ENCODE measurements around the gene ELL2. TPM values are rescaled to one million over a fixed set of nuclear protein-coding genes. Genes with fewer than 3 reads are reported as not detected.
"Not testable (repeated sequence)": the region's sequence is repeated elsewhere in the genome, so short reads cannot be mapped to it uniquely, and the experiment has no call there.

ELL2 gene
- total RNA-seq, 1 donor from 2014 or later: 26.7 TPM

DNA sequence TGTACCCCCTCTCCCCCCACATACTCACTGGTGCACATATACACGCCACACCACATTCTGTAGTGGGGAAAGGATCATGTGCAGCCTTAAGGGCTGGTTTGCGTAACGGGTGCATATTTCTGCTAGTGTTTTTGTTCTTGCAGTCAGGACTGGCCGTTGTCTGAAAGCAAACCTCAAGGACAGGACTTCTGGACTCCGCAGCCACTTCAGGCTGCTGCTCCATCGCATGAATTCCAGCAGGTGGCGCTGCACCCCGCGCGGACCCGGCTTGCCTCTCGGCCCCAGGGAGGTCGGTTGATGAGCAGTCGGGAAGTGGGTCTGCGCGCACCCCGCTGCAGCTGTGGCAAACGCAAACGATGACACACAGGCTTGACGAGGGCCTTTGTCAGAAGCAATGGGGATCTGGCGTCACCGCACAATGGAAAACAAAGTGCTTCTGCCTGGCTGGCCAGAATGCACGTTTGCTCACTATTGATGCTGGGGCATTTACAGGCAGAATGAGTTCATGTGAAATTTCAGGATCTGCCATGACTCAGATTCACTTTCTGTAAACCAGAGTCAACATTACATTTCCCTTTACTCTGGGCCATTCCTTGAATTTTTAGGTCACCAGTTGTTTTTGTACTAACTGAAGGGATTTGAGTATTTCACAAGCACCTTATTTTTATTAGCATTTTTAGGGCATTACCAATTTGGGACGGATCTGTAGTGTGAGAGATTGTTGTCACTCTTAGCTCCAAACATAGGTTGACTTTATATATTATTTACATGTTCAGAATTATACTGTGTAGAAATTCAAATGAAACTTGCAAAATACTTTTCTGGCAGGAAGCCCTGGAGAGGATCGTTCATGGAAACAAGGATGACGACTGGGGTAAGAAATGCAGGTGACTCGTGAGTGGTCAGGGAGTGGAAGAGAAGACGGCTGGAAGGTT is 102.7 kb downstream of the ELL2 start:
- ATAC-seq (peak; percentile 74), DNase-seq (ENCODE audit: missing footprints) (peak; percentile 96)
- intact Hi-C loops (cut with DNase I): loop anchor here (1.0 to 5.0 kb wide), 5 partner anchors 38 to 528 kb away; no protein-coding TSS in a partner anchor

- ATAC-seq: peak; percentile 20
- intact Hi-C loops (cut with DNase I): loop anchor here (1.0 to 5.0 kb wide), 5 partner anchors 39 to 529 kb away; no protein-coding TSS in a partner anchor
- DNase-seq (ENCODE audit: missing footprints): no peak
Measured at GRCh38 chr5:95858023-95858461, 103.6 kb downstream of the ELL2 start.

DNA sequence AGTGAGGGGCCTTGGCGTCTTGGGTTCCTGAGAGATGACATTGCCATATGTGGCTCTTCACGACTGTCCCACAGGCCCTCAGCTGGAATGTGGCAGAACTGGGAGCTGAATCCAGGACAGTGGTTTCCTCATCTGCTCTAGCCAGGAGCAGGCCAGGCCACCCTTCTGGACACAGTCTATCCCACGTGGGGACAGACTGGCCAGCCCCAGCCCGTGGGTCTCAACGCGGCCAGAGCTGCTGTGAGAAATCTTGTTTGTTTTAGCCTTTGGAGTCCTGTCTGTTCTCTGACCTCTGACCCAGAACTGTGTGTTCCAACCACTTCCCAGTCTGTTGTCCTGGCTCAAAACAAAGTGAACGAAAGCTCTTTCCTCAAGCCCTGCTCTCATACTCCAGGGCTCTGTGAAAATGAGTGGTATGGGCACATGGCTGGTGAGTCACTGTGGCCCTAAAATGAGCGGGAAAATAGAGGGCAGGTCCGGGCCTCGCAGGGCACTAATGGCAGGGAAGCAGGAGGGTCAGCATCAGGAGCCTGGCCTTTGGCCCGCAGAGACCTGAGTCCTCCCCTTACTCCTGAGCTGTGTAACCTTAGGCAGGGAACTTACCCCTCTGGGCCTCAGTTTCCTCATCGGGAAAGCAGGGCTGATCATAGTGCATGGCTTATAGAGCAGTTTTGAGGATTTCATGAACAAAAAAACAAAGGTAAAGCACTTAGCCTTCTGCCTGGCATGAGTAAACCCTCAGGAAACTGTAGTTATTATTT is 104.3 kb downstream of the ELL2 start:
- intact Hi-C loops (cut with DNase I): loop anchor here (5.0 kb wide), 3 partner anchors 40 to 530 kb away; no protein-coding TSS in a partner anchor
- ATAC-seq: peak; percentile 84
- peak; percentile 91 for DNase-seq (ENCODE audit: missing footprints)

GRCh38 chr5:95856501-95856981 is 105.1 kb downstream of the ELL2 start:
- intact Hi-C loops (cut with DNase I): loop anchor here (5.0 kb wide), 3 partner anchors 41 to 531 kb away; no protein-coding TSS in a partner anchor
- DNase-seq (ENCODE audit: missing footprints): no peak
- peak; percentile 55 for ATAC-seq

DNA sequence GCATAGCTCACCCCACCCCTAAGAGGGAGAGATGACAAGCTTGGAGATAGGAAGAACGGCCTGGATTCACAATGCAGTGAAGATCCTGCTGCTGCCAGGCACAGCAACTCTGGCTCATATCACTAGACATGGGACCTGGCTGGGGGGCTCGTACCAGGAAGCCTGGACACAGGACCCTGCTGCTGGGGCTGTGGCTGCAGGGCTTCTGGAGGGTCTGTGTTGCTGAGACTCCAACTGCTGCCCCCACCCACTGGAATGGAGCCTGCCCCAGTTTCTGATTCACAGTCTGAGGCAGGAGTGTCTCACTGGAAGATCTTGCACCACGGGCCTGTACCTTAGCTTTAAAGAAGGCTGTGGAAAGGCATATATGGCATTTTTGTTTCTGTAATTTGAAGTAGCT is 108.2 kb downstream of the ELL2 start:
- ATAC-seq: no peak
- intact Hi-C loops (cut with DNase I): no loop called here
- DNase-seq (ENCODE audit: missing footprints): no peak

DNA sequence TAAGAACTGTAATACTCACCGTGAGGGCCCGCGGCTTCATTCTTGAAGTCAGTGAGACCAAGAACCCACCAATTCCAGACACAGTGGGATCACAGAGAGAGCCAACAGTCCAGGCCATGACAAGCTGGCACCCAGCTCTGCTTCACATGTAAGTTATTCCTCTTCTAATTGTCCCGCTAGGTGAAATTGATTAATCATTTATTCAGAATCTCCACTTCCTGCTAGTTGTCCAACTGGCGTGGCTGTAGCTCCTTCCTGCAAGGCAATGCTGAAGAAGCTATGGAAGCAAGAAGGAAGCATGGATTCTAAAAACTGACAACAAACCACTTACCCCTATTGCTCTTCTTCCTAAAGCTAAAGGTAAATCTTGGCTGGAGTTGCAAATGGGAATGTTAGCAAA is 109.1 kb downstream of the ELL2 start:
- intact Hi-C loops (cut with DNase I): no loop called here
- no peak for DNase-seq (ENCODE audit: missing footprints)
- no peak for ATAC-seq

- intact Hi-C loops (cut with DNase I); ATAC-seq; DNase-seq (ENCODE audit: missing footprints): not testable (repeated sequence)
Measured at GRCh38 chr5:95851141-95851540, 110.5 kb downstream of the ELL2 start.

DNA sequence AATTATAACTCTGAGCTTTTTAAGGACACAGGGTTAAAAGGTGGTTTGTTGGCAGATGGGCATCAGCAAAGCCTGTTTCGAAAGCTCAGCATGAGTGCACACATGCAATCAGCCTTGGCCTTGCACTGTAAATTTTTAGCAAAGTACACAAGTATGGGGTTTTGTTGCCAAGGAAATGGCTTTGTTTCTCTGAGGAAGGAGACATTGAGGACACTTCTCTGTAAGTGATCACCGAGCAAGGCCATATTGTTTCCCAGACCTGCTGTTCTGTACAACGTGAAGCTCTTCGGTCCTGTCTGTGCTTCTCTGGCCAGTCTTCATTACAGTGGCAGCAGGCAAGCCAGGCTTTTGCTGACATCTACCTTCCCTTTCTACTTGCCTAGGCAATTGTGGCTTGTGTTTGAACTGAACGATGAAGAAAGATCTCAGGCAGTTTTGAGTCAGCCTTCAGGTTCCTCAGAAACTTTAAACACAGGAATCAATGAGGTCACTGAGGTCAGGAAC is 111.2 kb downstream of the ELL2 start:
- ATAC-seq (no peak), DNase-seq (ENCODE audit: missing footprints) (no peak)
- intact Hi-C loops (cut with DNase I): no loop called here

DNA sequence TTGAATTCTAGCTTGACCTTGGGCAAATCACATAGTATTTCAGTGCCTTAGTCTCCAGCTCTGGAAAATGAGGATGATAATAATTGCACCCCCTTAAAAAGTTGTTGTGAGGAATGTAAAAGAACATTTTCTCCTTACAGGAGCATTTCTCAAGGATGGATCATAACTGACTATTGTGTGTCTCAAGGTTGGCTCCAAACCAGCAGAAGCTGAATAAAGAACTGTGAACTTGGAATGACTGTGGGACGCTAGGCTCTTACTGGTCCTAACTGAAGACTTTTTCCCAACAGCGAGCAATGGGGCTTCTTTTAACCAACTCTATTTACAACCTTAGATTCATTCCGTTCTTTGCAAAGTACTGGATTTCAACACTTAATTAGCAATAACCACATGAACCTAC is 113.0 kb downstream of the ELL2 start:
- DNase-seq (ENCODE audit: missing footprints) (no peak), ATAC-seq (no peak)
- intact Hi-C loops (cut with DNase I): loop anchor here (10.0 kb wide), 1 partner anchor 294 kb away; the partner anchor contains the start of genes ARSK and SKIC3

- ATAC-seq (no peak), DNase-seq (ENCODE audit: missing footprints) (no peak)
- intact Hi-C loops (cut with DNase I): loop anchor here (1.0 to 10.0 kb wide), 3 partner anchors 66 to 292 kb away; partner anchors contain the start of genes ARSK and SKIC3
Measured at GRCh38 chr5:95847261-95847592, 114.4 kb downstream of the ELL2 start.

- ATAC-seq (peak; percentile 72), DNase-seq (ENCODE audit: missing footprints) (no peak)
- intact Hi-C loops (cut with DNase I): loop anchor here (1.0 to 10.0 kb wide), 3 partner anchors 65 to 292 kb away; partner anchors contain the start of genes ARSK and SKIC3
Measured at GRCh38 chr5:95846554-95847260, 114.9 kb downstream of the ELL2 start.

GRCh38 chr5:95845391-95845790 is 116.3 kb downstream of the ELL2 start:
- intact Hi-C loops (cut with DNase I): loop anchor here (10.0 kb wide), 1 partner anchor 291 kb away; the partner anchor contains the start of genes ARSK and SKIC3
- no peak for ATAC-seq
- DNase-seq (ENCODE audit: missing footprints): no peak

DNA sequence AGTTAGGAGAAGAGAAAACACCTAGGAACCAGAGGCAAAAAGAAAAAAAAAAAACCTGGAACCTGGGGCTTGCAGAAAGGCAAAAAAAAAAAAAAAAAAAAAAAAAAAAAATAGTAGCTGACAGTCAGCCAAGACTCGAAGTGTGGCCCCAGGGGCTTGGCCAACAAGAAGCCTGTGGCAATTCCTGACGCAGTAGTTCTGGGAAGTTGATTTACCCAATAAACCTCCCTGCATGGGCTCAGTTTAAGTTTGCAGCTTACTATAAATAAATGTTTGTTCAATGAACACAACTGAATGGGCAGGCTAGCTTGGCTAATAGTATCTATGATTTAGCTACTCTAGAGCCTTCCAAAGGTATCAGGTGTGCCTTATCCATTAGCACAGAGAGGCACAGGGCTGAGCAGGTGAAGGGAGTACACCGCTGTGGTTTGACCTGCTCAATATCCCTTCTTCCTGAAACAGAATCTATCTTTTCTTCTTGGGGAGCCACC is 117.9 kb downstream of the ELL2 start:
- DNase-seq (ENCODE audit: missing footprints) (no peak), ATAC-seq (peak; percentile 34)
- intact Hi-C loops (cut with DNase I): loop anchor here (10.0 kb wide), 1 partner anchor 289 kb away; the partner anchor contains the start of genes ARSK and SKIC3

DNA sequence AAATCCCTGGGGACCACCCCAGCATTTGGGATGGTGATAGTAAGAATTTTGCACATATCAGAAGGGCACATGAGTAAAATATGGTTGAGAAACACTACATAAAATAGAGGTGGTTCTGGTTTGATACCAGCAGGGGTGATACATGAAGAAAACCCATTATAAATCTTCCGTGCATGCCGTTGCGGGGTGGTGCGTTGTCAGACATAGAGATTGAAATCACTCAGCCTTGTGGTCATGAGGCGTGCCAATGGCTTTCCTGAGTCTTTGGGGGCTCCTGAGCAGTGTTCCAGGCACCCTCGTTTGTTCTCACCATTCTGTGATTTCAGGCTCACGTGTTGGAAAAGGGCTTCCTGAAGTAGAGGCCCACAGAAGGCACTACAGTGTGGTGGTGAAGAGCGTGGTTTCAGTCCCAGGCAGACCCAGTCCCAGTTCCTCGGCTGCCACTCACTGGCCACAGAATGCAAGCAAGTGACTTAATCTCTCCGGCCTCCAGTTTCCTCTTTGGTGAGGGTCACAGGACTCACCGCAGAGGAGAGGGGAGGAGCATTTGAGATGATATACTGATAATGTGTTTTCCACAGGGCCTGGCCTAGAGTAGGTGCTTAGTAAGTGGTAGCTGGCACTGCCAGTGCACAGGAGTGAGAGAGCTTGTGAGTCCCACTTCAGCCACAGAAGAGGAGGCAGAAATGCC is 118.7 kb downstream of the ELL2 start:
- intact Hi-C loops (cut with DNase I): loop anchor here (10.0 kb wide), 1 partner anchor 288 kb away; the partner anchor contains the start of genes ARSK and SKIC3
- ATAC-seq (peak; percentile 64), DNase-seq (ENCODE audit: missing footprints) (peak; percentile 85)

GRCh38 chr5:95841914-95842812 is 119.5 kb downstream of the ELL2 start:
- ATAC-seq (peak; percentile 89), DNase-seq (ENCODE audit: missing footprints) (no peak)
- intact Hi-C loops (cut with DNase I): loop anchor here (10.0 kb wide), 1 partner anchor 287 kb away; the partner anchor contains the start of genes ARSK and SKIC3
